Erythroblast (primary cell): ENCODE results near the gene DCBLD1.

ENCODE experiments used
- GATA1 ChIP-seq: IDR thresholded peaks from 2 replicates; pipeline ENCODE4 v1.6.1; 2011; ENCODE audit warnings: low read depth, mild to moderate bottlenecking, control low read depth, low read length, moderate library complexity
- POLR2A ChIP-seq: IDR thresholded peaks from 2 replicates; pipeline ENCODE4 v1.6.1; 2011; ENCODE audit warnings: mild to moderate bottlenecking, low read length

DNA sequence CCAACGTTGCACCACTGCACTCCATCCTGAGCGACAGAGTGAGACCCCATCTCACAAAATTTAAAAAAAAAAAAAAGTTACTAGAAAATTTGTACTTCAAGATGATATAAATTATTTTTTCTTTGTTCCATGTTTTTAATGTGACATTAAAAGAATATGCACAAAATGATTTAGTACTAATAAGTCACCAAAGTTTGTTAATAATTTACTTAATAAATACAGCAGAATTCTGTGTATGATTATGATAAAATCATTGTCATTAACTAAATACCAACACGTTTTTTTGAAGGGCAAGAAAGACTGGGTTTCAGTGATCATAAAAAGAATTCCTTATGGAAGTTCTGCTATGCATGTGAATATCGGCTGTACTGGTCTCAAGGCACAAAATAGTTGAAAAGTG lies 91.7 kb downstream of the DCBLD1 start:
- TF ChIP-seq POLR2A: no peak
- no peak for TF ChIP-seq GATA1
